Smooth muscle cell of the brain vasculature (primary cell): Measurements from ENCODE around the gene DLG5.
"Not testable (repeated sequence)": the region's sequence is repeated elsewhere in the genome, so short reads cannot be mapped to it uniquely, and the experiment has no call there.

ENCODE experiments used
- DNase-seq: peaks from one replicate; pipeline ENCODE4 v3.0.0-alpha.2; 2012; ENCODE audit warnings: low read depth, low spot score

Gene DLG5

DNA sequence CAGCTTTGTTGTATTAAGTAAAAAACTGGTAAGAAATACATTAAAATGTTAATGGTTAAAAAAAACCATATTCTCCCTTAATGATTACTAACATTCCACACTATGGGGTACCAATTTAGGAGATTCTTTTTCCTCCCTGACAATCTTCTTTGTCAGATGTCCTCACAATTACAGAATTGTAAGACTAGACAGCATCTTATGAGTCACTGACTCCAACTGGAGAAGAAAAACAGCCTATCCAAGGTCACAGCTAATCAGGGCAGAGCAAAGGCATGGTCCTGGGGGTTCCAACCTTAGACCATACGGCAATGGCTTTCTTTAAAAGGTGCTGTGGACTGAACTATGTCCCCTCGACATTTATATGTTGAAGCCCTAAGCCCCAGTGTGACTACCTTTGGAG lies 127.6 kb downstream of the DLG5 start:
- DNase-seq, result no peak

- DNase-seq, result no peak
These were observed 130.1 kb downstream of the DLG5 start for GRCh38 chr10:77796311-77796915.

- no peak for DNase-seq
These were observed 131.0 kb downstream of the DLG5 start for GRCh38 chr10:77795426-77796055.

- DNase-seq, result no peak
These were observed 132.1 kb downstream of the DLG5 start for GRCh38 chr10:77794256-77795142.

GRCh38 chr10:77793831-77794230 lies 132.7 kb downstream of the DLG5 start:
- DNase-seq, result no peak

GRCh38 chr10:77792155-77792554 lies 134.4 kb downstream of the DLG5 start:
- DNase-seq, result no peak

GRCh38 chr10:77791506-77791905 lies 135.0 kb downstream of the DLG5 start:
- no peak for DNase-seq

- DNase-seq, result no peak
These were observed 136.7 kb downstream of the DLG5 start for GRCh38 chr10:77789861-77790260.

DNA sequence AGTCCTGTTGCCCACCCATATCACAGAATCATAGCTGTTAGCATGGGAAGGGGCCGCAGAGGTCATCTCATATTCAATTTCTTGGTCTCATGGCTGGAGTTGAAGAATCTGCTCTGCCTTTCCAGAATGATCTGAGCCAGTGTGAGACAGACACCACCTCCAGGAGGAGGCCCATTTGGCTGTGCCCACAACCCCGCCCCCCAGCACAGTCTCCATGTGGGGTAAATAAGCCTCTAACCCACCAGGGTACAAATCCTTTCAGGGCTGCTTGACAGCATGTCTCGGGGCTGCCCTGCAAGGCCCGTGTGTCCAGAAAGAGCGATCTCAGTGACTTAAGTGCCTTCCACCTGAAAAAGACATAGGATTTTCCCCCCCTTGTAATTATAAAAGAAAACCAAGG lies 137.5 kb downstream of the DLG5 start:
- DNase-seq, result no peak

DNA sequence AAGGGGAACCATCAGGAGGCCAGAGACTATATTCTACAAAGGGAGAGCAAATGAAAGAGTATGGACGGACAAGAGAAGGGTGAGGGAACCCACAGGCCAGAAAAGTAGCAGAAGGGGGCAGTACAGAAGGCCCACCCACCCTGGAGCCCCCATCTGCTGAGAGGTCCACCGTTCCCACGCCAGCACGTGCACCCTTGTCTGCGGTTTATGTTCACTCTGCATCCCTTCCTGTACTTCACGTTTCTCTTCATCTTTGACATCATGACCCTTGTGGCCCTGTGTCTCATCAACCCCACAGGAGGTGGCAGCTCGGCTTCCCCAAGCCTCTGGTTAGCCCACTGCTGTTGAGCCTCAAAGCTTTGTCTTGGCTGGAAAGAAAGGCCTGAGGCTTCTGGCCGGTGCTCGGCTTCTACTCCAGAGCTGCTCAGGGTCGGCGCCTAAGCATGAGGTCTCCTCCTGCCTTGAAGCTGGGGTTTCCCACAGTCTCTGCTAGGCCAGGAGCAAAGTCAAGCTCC lies 138.0 kb downstream of the DLG5 start:
- no peak for DNase-seq

DNA sequence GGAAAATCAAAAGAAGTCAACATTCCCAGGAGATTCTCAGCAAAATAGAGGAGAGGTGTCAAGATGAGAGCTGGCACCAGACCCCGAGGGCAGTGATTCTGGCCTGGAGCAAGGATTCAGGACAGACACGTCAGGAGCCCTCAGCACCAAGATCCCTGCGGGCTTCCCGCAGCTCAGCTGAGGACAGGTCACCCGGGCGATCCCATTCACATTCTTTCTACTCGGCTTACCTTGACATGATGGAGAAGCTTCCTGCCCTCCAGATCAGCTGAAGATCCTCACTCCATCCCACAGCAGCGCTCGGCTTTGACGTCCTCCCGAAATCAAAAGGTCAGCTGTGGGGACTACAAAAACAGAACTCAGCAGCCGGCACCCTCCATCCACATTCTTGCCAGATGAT lies 139.1 kb downstream of the DLG5 start:
- DNase-seq, result no peak

GRCh38 chr10:77784856-77785255 lies 141.7 kb downstream of the DLG5 start:
- peak; percentile 13 for DNase-seq

DNA sequence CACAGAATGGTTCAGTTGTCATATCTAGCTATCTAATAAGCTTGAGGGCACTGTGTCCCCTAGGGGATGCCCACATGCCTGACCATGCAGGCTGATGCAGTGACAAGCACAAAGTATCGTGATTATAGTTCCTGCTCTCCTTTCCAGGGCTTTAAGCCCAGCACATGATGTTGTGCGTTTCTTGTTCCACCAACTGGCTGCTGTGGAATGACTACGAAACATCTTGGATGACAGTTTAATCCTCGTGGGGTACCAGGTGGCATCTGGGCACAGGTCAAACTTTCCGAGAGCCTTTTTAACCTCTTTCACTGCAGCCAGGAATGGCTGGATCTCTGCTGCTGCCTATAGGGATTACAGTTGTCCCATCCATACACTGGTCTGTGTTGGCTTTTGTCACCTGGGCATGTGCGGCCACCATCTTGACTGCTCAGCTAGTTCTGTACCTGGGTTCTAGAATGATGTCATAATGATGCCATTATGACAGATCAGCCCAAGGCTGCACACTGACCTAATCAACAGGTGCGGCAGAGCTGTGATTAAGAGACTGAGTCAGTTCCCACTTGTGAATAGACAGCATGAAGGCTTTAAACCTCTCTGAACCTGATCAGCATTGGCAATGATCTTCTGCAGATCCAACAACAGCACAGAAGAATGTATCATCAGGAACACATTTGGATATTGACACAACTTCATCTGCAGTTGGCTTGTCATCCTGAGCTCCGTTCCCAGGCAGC lies 144.1 kb downstream of the DLG5 start:
- no peak for DNase-seq

- DNase-seq, result no peak
These were observed 144.9 kb downstream of the DLG5 start for GRCh38 chr10:77781451-77782327.

GRCh38 chr10:77780180-77780579 lies 146.4 kb downstream of the DLG5 start:
- no peak for DNase-seq

GRCh38 chr10:77776487-77776886 lies 150.1 kb downstream of the DLG5 start:
- no peak for DNase-seq

DNA sequence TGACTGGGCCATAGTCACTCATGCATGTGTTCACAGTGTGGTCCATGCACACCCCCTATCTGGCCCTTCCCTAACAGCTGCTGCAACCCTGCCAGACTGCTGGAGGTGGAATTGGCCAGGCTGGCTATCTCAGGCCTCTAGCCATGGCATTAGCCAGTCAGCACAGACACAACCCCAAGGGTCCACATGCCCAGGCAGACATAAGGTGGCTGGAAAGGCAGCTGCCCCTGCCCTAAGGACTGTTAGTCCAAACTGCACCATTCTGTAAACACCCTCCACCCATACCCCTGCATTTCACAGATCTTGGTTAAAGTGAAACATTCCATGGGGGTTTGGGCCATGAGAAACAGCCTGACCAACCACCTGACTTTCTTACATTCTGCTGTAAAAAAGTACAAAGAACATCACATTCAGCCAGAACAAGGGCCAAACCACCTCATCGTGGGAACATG lies 151.6 kb downstream of the DLG5 start:
- no peak for DNase-seq

- no peak for DNase-seq
These were observed 152.7 kb downstream of the DLG5 start for GRCh38 chr10:77773631-77774426.

DNA sequence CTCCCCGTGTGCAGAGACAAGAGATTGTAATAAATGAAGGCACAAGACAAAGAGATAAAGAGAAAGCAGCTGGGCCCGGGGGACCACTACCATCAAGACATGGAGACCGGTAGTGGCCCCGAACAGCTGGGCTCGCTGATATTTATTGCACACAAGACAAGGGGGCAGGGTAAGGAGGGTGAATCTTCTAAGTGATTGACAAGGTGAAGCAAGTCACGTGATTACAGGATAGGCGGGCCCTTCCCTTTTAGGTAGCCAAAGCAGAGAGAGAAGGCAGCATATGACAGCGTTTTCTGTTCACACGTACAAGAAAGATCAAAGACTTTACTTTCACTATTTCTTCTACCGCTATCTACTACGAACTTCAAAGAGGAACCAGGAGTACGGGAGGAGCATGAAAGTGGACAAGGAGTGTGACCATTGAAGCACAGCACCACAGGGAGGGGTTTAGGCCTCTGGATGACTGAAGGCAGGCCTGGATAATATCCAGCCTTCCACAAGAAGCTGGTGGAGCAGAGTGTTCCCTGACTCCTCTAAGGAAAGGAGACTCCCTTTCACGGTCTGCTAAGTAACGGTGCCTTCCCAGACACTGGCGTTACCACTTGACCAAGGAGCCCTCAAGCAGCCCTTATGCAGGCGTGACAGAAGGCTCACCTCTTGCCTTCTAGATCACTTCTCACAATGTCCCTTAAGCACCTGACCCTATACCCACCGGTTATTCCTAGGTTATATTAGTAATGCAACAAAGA lies 153.5 kb downstream of the DLG5 start:
- DNase-seq, result not testable (repeated sequence)
